HEK293T (cell line): ENCODE data around the gene TTC23L.

ENCODE experiments used
- ARNT ChIP-seq: fragments of 450-650 bp; IDR thresholded peaks from 2 replicates; pipeline ENCODE4 v1.6.1; 2017; ENCODE audit warnings: mild to moderate bottlenecking
- BHLHE40 ChIP-seq: fragments of 450-650 bp; IDR thresholded peaks from 2 replicates; pipeline ENCODE4 v1.6.1; 2016; ENCODE audit warnings: mild to moderate bottlenecking, moderate library complexity, borderline replicate concordance
- CTBP1 ChIP-seq: fragments of 450-650 bp; IDR thresholded peaks from 2 replicates; pipeline ENCODE4 v1.6.1; 2016; ENCODE audit warnings: borderline replicate concordance
- ELF4 ChIP-seq: fragments of 450-650 bp; IDR thresholded peaks from 2 replicates; pipeline ENCODE4 v1.6.1; 2017; ENCODE audit warnings: antibody characterized with exemption
- FOXA1 ChIP-seq: fragments of 450-650 bp; IDR thresholded peaks from 2 replicates; pipeline ENCODE4 v1.6.1; 2016; ENCODE audit warnings: mild to moderate bottlenecking
- FOXK2 ChIP-seq: fragments of 450-650 bp; IDR thresholded peaks from 2 replicates; pipeline ENCODE4 v1.6.1; 2016; ENCODE audit warnings: mild to moderate bottlenecking
- FOXM1 ChIP-seq: fragments of 450-650 bp; IDR thresholded peaks from 2 replicates; pipeline ENCODE4 v1.6.1; 2017; ENCODE audit warnings: mild to moderate bottlenecking, borderline replicate concordance
- HDGF ChIP-seq: fragments of 450-650 bp; IDR thresholded peaks from 2 replicates; pipeline ENCODE4 v1.6.1; 2017; ENCODE audit warnings: antibody characterized with exemption, borderline replicate concordance
- L3MBTL2 ChIP-seq: fragments of 450-650 bp; conservative IDR thresholded peaks from 2 replicates; pipeline ENCODE4 v1.6.1; 2016; ENCODE audit warnings: mild to moderate bottlenecking
- NFRKB ChIP-seq: fragments of 450-650 bp; IDR thresholded peaks from 2 replicates; pipeline ENCODE4 v1.6.1; 2016; ENCODE audit warnings: mild to moderate bottlenecking, moderate library complexity
- SP1 ChIP-seq: fragments of 450-650 bp; IDR thresholded peaks from 2 replicates; pipeline ENCODE4 v1.6.1; 2017
- SUZ12 ChIP-seq: fragments of 450-650 bp; IDR thresholded peaks from 2 replicates; pipeline ENCODE4 v1.6.1; 2016; ENCODE audit warnings: mild to moderate bottlenecking
- TARDBP ChIP-seq: fragments of 450-650 bp; IDR thresholded peaks from 2 replicates; pipeline ENCODE4 v1.6.1; 2016

GRCh38 chr5:34923694-34924461 lies 84.9 kb downstream of the TTC23L start:
- TF ChIP-seq NFRKB (no peak), FOXM1 (no peak), TARDBP (no peak), FOXA1 (no peak), SP1 (no peak), FOXK2 (no peak), SUZ12 (no peak), ARNT (no peak), CTBP1 (no peak), ELF4 (no peak), HDGF (no peak), L3MBTL2 (no peak), BHLHE40 (no peak)
